ENCODE results near the gene ADAMTS13.

The ADAMTS13 gene

DNA sequence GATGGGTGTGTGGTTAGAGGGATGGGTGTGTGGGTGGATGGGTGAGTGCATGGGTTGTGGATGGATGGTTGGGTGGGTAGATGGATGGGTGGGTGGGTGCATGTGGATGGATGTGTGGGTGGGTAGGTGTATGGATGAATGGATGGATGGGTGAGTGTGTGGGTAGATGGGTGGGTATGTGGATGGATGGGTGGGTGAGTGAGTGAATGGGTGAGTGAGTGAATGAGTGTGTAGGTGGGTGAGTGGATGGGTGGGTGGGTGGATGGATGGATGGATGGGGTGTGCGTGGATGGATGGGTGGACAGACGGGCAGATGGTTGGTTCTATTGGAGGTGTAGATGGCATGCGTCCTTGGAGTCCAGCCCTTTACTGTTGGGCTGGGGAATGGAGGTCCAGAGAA lies 28.8 kb upstream of the ADAMTS13 start:
- DNase-seq: no peak

DNA sequence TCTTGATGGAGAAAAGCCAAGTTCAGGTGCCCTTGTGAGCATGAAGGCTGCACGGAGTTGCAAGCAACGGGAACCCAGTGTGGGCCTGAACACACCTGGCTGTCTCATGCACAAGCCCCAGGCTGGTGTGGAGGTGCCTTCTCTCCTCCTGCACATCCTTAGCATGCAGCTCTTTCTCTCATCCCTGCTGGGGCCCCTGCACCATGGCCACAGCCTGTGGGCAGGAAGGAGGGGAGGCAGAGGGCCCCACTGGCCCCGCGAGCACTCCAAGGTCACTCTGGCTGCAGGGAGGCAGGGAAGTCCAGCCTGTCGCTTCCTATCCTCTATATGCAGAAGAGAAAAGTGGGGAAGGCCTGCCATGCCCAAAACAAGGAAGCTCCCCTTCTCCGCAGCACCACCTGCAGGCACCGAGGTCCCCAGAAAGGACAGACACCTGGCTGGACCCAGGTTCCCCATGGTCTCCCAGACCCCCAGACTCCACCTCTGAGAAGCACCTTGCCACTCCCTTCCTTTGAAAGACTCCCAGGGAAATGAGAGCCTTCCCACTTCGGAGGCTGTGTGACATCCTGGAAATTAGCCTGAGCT lies 27.4 kb upstream of the ADAMTS13 start:
- no peak for DNase-seq

DNA sequence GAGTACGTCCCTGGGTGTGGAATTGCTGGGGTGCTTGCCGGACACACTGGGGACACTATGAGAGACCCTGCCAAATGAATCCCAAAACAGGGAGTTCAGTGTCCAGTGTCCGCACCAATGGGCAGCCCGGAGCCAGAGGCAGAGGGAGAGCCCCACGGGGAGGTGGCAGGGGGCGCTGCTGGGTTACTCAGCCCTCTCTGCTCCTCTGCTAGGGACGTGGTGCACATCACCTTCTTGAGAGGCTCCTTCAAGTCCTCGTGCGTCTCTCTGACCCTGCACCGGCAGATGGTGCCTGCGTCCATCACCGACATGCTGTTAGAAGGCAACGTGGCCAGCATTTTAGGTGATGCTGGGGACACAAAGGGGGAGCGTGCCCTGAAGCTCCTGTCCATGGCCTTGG lies 25.2 kb upstream of the ADAMTS13 start:
- no peak for DNase-seq

DNA sequence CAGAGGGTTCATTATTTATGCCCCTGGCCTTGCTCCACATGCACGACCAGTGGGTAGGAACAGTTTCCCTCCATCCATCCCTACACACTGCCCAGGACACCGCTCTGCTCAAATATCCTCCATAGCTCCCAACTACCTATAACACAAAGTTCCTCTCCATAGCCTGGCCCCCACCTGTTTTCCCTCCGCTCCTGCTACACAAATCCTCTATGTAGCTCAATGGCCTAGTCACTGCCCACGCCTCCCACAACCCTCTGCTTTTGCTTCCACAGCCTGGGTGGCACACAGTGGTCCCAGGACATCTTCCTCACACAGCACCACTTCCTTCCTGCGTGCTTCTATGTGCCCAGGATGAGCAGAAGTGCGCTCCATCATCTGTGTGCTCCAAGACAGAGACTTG lies 24.8 kb upstream of the ADAMTS13 start:
- no peak for DNase-seq

DNA sequence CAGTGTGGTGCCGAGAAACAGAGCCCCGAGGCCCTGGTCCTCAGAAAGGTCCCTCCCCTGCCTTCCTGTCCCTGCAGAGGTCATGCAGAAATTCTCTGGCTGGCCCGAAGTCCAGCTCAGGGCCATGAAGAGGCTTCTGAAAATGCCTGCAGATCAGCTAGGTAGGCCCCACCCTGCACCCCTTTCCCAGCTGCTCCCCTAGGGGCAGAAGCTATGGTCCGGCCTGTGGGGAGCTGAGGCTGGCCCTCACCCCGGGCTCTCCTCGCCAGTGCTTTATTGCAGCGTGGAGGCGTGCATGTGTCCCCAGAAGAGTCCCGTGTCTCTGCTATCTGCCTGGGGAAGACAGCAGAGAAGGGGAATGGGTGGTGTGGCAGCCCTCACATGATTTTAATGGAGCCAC lies 24.3 kb upstream of the ADAMTS13 start:
- DNase-seq: no peak

DNA sequence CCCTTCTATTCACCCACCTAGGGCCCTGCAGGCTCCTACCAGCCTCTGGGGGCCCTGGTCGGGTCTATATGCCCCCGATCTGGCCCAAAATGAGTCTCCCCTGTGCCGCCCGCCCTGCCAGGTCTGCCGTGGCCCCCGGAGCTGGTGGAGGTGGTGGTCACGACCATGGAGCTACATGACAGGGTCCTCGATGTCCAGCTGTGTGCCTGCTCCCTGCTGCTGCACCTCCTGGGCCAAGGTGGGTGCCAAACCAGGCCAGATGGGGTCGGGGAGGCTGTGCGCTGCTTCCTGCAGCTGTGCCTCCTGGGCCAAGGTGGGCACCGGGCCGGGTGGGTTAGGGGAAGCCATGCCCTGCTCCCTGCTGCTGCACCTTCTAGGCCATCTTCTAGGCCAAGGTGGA lies 21.9 kb upstream of the ADAMTS13 start:
- DNase-seq: no peak

DNA sequence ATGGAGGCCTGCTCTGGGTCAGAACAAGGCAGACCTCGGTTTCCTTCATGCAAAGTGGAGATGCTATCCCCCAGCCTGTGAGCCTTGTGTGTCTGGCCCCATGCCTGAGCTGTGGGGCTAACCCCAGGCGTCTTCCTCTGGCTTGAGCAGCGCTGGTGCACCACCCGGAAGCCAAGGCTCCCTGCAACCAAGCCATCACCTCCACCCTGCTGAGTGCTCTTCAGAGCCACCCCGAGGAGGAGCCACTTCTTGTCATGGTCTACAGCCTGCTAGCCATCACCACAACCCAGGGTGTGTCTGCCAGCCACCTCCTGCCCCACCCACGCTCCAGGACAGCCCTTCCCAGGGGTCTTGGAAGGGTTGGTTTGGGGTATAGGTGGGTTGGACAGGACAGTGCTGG lies 20.6 kb upstream of the ADAMTS13 start:
- no peak for DNase-seq

DNA sequence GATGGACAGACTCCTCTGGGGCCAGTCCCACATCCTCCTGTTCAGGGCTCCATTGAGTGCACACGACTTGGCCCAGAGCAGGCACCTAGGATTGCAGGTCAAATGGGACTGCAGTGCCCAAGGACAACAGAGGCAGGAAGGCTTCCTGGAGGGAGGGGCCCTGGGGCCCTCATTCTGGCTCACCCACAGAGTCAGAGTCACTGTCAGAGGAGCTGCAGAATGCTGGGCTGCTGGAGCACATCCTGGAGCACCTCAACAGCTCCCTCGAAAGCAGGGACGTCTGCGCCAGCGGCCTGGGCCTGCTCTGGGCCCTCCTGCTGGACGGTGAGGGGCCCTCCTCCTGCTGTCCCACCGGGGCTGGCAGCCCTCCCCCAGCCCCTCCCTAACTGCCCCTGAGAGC lies 19.5 kb upstream of the ADAMTS13 start:
- DNase-seq: no peak

DNA sequence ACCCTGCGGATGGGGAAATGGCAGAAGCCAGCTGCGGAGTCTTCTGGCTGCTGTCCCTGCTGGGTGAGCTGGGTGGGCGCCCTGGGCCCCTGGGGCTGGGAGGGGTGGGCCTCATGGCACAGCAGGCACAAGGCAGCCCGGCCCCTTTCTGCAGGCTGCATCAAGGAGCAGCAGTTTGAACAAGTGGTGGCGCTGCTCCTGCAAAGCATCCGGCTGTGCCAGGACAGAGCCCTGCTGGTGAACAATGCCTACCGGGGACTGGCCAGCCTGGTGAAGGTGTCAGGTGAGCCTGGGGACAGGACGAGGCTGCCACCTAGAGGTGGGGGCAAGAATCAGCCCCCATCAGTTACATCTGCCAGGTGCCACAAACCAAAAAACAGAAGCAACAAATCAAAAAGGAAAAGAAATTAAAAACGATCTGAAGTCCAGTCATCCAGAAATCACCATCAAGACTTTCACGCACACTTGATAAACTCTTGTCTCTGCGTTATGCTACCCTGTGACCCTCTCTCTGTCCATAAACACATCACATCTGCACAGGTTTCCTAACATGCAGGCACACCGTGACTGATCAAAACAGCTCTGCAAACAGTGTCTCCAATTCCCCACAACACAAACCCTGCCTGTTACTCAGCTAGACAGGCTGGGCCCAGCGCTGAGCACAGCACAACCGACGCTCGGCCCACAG lies 18.3 kb upstream of the ADAMTS13 start:
- no peak for DNase-seq

DNA sequence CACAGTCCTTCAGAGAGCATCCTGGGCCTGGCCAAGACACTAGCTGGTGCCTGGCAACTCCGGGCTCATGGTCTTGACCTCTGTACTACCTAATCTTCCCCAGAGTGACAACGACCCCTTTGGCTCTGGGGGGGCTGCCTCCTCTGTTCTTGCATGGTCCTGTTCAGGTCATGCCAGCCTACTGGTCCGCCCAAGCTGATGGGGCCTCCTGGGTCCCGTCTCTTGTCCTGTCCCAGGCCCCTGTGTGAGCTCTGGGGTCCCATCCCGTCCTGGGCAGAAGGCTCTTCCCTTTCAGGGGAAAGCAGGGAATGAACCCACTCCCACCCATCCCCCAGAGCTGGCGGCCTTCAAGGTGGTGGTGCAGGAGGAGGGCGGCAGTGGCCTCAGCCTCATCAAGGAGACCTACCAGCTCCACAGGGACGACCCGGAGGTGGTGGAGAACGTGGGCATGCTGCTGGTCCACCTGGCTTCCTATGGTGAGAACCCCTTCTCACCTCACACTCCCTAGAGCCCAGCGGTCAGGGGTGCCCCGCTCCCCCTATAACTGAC lies 17.6 kb upstream of the ADAMTS13 start:
- no peak for DNase-seq

DNA sequence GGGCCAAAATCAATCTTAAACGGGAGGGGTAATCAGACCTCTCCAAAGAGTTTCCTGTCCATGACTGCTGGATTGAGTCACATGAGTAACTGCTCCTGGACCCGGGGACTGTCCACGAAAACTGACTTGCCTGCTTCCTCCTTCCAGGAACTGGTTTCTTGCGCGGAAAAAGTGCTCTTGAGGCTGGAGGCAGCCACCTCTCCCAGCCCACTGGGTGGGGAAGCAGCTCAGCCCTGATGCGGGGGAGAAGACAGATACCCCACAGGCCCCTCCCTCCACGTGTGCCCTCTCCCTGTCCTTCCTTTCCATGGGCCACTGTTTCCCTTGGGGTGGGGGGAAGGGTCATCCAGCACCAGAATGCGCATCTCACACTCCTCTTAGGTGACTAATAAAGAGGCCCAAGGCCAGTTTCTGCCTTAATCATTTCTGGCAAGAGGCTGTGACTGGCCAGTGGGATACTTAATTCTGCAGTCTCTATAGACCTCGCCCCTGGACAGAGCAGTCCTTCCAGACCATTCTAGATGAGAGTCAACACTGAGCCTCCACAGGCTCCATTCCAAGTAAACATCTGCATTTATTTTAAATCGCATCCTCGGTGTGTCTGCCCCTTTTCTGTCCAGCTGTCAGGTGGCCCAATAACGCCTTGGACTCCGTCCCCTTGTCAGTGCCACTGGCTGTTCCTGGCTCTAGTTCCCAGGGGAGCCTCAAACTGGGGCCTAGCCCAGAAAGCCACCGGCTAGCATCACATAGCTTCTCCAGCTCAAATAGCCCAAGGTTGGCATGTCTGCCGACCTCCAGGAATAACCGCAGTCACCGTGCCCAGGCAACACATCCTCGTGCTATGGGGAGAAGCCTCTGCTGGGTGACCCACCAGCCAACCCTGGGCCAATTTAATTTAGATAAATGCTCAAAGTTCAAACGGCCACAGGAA lies 16.4 kb upstream of the ADAMTS13 start:
- DNase-seq: no peak

DNA sequence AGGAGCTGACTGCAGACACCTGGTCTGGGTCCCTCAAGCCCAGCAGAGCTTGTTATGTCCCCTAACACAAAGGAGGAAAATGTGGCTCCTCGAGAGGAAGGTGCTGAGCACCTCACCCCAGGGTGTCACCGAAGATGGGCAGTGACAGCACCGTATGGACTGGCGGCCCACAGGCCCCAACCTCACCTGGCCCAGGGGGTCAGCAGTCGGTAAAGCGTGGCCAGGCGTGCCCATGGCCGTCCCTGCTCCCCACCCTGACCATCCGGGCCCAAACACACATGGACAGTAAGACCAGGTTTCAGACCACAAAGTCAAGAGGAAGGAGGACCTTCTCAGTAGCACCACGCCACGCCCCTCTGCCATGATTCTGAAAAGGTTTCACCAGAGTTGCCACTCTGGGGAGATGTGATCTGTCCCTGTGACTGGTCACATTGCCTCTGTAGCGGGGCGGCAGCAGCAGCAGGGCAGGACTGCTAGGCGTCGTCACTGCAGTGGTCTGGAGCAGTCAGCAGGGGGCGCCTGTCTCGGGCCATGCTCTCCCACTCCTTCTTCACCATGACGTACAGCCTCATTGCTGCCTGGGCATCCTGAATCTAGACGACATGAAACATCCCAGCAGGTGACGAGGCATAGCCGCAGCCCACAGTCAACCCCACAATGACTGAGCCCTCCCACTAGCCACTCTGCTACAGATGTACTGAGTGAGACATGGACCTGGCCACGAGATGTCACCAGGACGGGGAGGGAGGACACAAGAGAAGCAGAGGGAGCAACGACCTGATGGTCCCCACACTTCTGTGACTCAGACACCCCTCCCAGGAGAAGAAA lies 15.5 kb upstream of the ADAMTS13 start:
- DNase-seq: peak; percentile 79

DNA sequence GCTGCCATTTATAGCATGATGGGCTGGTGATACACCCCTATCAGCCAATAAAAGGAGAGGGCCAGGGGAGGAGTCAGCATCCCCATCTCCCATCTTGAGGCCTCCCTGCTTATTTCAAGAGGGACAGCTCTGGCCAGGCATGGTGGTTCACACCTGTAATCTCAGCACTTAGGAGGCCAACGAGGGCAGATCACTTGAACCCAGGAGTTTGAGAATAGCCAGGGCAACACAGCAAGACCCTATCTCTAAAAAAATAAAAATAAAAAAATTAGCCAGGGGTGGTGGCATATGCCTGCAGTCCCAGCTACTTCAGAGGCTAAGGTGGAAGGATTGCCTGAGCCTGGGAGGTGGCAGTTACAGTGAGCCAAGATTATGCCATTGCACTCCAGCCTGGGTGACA lies 14.1 kb upstream of the ADAMTS13 start:
- DNase-seq: no peak

DNA sequence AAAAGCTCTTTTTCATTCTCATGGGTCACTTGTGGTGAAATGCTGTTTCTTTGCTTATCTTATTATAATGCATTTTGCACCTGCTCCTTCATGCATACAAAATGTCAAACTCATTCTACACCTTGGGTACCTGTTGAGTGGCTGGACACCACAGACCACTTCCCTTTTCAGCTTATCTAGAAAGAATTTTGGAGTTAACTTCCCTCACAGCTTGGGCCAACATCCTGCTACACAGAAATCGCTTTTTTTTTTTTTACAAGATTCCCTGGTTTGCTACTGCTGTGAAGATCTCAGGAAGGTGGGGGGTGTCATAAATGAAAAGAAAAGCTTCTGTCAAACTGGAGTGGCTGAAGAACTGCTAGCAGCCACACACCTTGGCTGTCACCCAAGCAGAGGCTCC lies 7.0 kb upstream of the ADAMTS13 start:
- no peak for DNase-seq

DNA sequence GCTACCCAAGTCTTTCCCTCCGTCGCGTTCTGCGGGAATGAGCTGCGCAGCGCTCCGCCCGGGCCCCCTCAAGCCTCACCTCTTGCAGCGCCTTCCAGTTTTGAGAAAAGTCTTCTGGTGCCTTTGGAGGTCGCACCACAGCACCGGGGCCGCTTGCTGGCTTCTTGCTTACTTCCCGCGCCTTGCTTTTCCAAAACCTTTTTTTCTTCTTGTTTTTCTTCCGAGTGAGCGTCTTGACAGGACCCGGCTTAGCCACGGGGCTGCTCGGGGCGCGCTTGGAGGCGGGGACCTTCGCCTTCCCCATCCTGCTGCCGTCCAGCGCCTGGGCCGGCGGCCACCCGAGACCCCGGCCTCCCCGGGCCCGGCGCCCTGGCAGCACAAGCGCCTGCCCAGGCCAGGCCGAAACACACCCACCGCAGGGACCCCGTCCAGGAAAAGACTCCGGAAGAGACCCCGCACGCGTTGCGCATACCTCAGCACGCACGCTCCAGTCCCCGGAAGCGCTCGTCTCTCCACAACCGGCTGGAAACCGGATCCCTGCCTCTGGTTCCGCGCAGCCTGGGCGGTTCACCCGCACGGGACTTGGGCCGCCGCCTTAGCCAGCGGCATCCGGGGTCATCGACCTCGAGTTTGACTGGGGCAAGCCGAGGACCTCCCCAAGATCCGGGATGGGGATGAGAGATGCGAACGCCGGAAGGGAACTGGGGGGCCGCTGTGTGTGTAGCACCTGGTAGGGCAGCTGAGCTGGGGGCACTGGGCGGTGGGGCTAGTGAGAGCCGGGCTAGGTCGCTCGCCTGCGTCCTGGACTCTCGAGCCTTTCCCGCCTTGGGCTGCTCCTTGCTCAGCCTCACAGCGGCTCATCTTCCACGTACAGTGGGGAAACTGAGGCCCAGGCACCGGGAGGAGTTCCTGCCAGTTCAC lies 4.4 kb upstream of the ADAMTS13 start, which contains the start of gene REXO4:
Gene REXO4, minus strand, starts transcription at position 470 of the 921 bp plus-strand sequence. Its CDS starts 166 bp downstream, at position 304.
- DNase-seq: peak; percentile 96

DNA sequence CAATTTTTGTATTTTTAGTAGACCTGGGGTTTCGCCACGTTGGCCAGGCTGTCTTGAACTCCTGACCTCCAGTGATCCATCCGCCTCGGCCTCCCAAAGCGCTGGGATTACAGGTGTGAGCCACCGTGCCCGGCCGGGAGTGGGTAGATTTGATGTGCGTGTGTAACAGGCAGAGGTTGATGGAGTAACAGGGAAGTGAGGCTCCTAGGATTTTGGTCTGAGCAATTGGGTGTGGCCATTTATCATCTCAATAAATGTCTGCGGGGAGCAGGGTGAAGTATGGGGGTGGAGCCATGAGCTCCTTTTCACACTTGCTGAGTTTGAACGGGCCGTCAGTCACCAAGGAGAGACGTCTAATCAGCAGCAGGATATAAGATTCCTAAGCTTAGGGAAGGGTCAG lies 3.2 kb upstream of the ADAMTS13 start:
- no peak for DNase-seq

DNA sequence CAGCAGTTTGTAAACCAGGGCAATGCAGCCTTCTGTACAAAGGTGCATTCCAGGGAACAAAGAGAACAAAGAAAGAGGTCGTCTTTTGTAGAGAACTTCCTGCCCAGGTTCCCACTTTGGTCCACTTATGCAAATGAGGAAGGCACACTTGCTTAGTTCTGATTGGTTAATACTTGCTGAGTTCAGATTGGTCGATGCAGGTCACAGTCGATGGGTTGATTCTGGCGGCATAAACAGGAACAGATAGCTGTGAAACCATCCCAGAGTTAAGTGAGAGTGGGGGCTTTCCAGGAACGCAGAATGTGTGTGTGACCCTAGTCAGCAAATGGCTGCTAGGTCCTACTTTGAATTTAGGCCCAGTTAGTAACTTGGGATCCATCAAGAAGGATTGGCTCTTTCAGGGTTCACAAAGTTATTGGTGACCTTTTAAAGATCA lies 1.8 kb upstream of the ADAMTS13 start:
- DNase-seq: no peak

DNA sequence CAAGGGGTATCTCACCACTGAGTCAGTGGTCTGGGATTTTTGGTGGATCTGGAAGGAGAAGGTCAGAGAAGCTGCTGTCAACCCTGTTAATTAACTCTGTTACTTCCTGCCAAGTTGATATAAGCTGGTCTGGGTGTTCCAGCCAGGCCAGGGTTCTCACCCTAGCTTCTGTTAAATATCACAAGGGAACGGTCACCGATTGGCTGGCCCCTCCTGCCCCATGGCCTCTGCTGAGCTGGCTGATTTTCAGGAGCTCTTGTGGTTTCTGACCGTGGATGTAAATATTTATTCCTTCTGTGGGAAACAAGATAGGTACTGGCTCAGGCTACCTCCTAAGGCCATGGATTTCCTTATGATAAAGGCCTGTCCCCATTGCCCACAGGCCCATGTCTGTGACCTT lies 1.0 kb downstream of the ADAMTS13 start:
- DNase-seq: no peak

DNA sequence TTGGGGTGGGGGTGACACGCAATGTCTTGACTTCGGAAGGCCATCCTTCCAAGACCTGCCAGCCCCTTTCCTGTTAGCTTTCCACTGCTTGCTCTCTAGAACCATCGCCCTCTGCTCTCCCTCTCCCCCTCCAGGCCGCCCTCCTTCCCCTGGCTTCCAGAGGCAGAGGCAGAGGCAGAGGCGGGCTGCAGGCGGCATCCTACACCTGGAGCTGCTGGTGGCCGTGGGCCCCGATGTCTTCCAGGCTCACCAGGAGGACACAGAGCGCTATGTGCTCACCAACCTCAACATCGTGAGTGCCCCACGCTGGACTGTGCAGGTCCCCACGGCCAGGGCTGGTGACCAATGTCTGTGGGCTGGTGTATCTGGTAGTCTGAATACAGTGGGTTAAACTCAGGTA lies 2.0 kb downstream of the ADAMTS13 start:
- DNase-seq: no peak

DNA sequence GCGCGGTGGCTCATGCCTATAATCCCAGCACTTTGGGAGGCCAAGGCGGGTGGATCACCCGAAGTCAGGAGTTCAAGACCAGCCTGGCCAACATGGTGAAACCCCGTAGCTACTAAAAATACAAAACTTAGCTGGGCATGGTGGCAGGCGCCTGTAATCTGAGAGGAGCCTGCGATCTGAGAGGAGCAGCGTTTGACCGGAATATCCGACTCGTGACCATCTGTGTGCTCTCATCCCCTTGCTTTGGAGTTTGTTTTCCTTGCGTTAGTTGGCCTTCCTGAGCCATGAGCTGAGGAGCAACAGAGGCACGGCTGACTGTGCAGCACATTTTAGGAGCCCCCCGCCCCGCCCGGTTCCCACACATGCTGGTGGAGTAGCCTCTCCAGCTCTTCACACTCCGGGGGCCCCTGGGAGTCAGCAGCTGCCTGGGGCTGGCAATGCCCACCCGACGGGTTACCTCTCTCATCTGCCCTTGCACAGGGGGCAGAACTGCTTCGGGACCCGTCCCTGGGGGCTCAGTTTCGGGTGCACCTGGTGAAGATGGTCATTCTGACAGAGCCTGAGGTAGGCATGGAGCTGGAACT lies 3.0 kb downstream of the ADAMTS13 start:
- no peak for DNase-seq

DNA sequence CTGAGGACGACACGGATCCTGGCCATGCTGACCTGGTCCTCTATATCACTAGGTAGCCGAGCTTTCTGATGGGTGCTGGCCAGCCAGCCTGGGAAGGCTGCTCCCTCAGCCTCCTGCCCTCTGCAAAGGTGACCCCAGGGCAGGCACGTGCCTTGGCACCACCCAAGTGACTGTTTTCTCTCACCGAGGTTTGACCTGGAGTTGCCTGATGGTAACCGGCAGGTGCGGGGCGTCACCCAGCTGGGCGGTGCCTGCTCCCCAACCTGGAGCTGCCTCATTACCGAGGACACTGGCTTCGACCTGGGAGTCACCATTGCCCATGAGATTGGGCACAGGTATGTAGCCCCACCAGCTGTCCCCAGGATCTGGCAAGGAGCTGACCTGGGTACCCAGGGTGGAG lies 3.8 kb downstream of the ADAMTS13 start:
- DNase-seq: no peak

All from retina (tissue), 1 donor.